ENCODE results near the gene HINT2. TPM values are rescaled to one million over a fixed set of nuclear protein-coding genes. Genes with fewer than 3 reads are reported as not detected.

Gene HINT2
- total and polyA plus RNA-seq, 7 donors: 36.5 to 64.7 (median 43.8) TPM

GRCh38 chr9:35793461-35793860, 21.4 kb downstream of the HINT2 start:
- ATAC-seq (no peak), DNase-seq (no peak)
- 50 to 59% (median 53%) methylated on average over 2 of the region's 2 CpGs for WGBS, 3 donors
- no peaks in the 10 kb centered on the region for H3K36me3 ChIP-seq (ENCODE audit: insufficient read depth in 1 of 2, low read depth in 1 of 2)
- no peaks in the 10 kb centered on the region for H3K27me3 ChIP-seq (ENCODE audit: insufficient read depth in 3 of 3, low read length in 2 of 3)
- TF ChIP-seq CTCF (IDR thresholded peaks at IDR 0.05): no peak
- no peaks in the 10 kb centered on the region for H3K9me3 ChIP-seq
- intact Hi-C loops (cut with DNase I): loop anchor here in 1 of 2 donors (2.0 kb wide), 1 partner anchor 17 kb away; no protein-coding TSS in a partner anchor
- H3K27ac ChIP-seq: no peak overlapping the region
- H3K4me3 ChIP-seq: peak overlapping the region; percentile 79
- peaks cover 37% of the 10 kb centered on the region for H3K4me1 ChIP-seq

- TF ChIP-seq CTCF (IDR thresholded peaks at IDR 0.05): no peak
- Histone ChIP-seq H3K4me3 (peak overlapping the region; percentile 79), H3K9me3 (no peaks in the 10 kb centered on the region), H3K36me3 (ENCODE audit: insufficient read depth in 1 of 2, low read depth in 1 of 2) (no peaks in the 10 kb centered on the region), H3K4me1 (peaks cover 35% of the 10 kb centered on the region), H3K27ac (peak overlapping the region; percentile 41), H3K27me3 (ENCODE audit: insufficient read depth in 3 of 3, low read length in 2 of 3) (no peaks in the 10 kb centered on the region)
- intact Hi-C loops (cut with DNase I): loop anchor here in 1 of 2 donors (2.0 kb wide), 1 partner anchor 18 kb away; no protein-coding TSS in a partner anchor
- no peak for ATAC-seq
- DNase-seq: no peak
- 72 to 86% (median 76%) methylated on average over 14 of the region's 14 CpGs for WGBS, 3 donors
Observed at GRCh38 chr9:35792826-35793225, 22.0 kb downstream of the HINT2 start.

- Histone ChIP-seq H3K4me1 (peaks cover 35% of the 10 kb centered on the region), H3K27ac (peak overlapping the region; percentile 88), H3K27me3 (ENCODE audit: insufficient read depth in 3 of 3, low read length in 2 of 3) (no peaks in the 10 kb centered on the region), H3K9me3 (no peaks in the 10 kb centered on the region), H3K4me3 (peak overlapping the region; percentile 79), H3K36me3 (ENCODE audit: insufficient read depth in 1 of 2, low read depth in 1 of 2) (no peaks in the 10 kb centered on the region)
- DNase-seq (peak; percentile 19 to 66), ATAC-seq (peak; percentile 6 to 35 (median 14))
- intact Hi-C loops (cut with DNase I): loop anchor here in 1 of 2 donors (2.0 kb wide), 1 partner anchor 19 kb away; no protein-coding TSS in a partner anchor
- TF ChIP-seq CTCF (IDR thresholded peaks at IDR 0.05): no peak
- WGBS, 3 donors: 65 to 83% (median 67%) methylated on average over 31 to 34 of the region's 34 CpGs
Observed at GRCh38 chr9:35792024-35792813, 22.6 kb downstream of the HINT2 start.

- ATAC-seq: peak; percentile 61 to 76 (median 70)
- DNase-seq: peak; percentile 61 to 77
- peak within 1 kb of the TSS; percentile 88 for H3K27ac ChIP-seq
Observed at GRCh38 chr9:35791297-35791921, 23.4 kb downstream of the HINT2 start, which contains the start of gene NPR2. NPR2 (plus strand) TSS chr9:35791591; CDS start chr9:35792409, 818 bp downstream.

More at GRCh38 chr9:35791297-35791921, 23.4 kb downstream of the HINT2 start, which contains the start of gene NPR2:
- Histone ChIP-seq H3K9me3 (no peaks in the 10 kb centered on the region), H3K4me3 (peak within 1 kb of the TSS; percentile 79), H3K36me3 (ENCODE audit: insufficient read depth in 1 of 2, low read depth in 1 of 2) (no peaks in the 10 kb centered on the region), H3K4me1 (peaks cover 35% of the 10 kb centered on the region), H3K27me3 (ENCODE audit: insufficient read depth in 3 of 3, low read length in 2 of 3) (no peaks in the 10 kb centered on the region)
- TF ChIP-seq CTCF (IDR thresholded peaks at IDR 0.05): no peak
- 4 to 7% (median 5%) methylated on average over 18 to 62 of the region's 64 CpGs for WGBS, 3 donors
- intact Hi-C loops (cut with DNase I): loop anchor here in 1 of 2 donors (1.0 to 2.0 kb wide), 2 partner anchors 35 to 89 kb away; no protein-coding TSS in a partner anchor

Data from psoas muscle (tissue), 8 donors.